ENCODE measurements around the gene CIAO3.
"Not testable (repeated sequence)": the region's sequence is repeated elsewhere in the genome, so short reads cannot be mapped to it uniquely, and the experiment has no call there.

The CIAO3 gene

DNA sequence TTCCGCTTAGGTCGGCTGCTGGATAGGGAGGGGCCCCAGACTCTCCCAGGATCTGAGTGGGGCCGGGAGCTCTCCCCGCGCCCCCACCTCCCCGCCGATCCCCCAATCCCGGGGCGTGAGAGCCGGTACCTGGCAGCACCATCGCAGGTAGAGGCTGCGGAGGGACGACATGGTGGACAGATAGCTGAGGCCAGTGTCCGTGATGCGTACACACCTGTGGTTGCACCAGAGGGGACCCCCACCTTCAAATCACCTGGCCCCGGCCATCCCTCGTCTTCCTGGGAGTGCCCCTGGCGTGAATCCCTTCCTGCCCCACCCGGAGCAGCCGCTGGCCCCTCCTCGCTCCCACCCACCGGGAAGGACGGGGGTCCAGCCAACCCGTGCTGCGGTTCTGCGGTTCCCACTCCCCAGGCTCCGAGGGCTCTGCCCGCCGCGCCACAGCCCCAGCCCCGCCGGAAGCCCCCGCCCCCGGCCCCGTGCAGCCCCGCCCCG lies 45.9 kb downstream of the CIAO3 start:
- no peak for DNase-seq (ENCODE audit: low read depth in 2 of 3, low spot score in 1 of 3)

DNA sequence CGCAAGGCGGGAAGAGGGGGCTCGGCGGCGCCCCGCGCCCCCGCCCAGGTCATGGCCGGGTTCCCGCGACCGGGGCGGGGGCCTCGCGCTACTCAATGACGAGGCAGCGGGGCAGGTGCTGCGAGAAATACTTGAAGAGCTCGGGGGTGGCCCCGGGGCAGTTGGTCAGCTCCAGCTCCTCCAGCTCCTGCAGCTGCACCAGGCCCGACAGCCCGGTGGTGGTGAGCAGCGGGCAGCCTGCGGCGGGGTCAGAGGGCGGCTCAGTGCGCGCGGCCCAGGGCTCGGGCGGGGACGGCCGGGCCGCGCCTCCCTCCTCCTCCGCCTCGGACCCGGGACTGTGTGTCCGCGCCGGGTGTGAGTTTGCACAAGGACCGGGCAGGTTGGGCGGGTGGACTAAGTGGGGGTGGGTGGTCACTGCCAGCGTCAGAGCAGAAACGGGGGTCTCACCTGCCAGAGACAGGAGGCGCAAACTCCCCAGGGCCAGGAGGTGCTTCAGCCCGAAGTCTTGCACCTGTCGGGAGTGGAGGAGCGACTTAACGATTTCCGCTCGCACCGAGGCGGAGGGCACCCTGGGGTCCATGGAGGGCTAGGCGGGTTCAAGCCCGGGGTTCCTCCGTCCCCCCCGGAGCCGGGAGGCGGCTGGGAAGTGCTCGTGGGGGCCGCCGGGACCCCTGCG lies 46.5 kb downstream of the CIAO3 start:
- no peak for DNase-seq (ENCODE audit: low read depth in 2 of 3, low spot score in 1 of 3)

DNA sequence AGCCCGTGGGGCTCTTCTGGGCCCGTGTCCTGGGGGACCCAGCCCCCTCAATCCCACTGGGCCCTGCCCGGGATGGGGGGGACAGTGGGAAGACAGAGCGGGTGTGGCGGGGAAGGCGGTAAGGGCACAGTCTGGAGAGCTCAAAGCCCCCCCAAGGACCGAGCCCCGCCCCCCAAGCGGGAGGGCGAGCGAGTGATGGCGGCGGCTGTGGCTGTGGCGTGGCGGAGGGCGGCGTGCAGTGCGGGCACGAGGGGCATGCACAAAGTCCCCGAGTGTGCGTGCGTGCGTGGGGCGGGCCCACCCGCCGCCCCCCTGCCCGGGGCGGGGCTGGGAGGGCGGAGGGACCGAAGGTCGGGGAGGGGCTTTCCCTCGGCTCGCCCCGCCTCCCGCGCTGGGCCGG lies 47.0 kb downstream of the CIAO3 start:
- DNase-seq (ENCODE audit: low read depth in 2 of 3, low spot score in 1 of 3): no peak

DNA sequence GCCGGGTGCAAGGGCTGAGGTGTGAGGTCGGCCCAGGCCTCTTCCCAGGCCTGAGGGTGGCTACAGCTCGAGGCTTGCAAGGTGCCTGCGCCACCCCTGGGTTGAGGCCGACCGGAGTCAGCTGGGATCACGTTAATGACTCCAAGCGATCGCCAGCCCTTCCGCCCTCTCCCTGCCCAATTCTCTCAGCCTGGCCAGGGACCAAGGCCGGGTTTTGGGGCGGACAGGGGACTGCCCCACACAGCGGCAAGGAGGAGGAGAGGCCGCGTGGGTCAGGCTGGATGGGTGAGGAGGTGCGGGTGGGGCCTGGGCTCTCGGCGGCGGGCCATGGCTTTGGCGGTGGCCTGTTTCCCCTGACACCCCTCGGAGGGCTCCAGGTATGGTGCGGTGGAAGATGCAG lies 47.4 kb downstream of the CIAO3 start:
- DNase-seq (ENCODE audit: low read depth in 2 of 3, low spot score in 1 of 3): no peak

DNA sequence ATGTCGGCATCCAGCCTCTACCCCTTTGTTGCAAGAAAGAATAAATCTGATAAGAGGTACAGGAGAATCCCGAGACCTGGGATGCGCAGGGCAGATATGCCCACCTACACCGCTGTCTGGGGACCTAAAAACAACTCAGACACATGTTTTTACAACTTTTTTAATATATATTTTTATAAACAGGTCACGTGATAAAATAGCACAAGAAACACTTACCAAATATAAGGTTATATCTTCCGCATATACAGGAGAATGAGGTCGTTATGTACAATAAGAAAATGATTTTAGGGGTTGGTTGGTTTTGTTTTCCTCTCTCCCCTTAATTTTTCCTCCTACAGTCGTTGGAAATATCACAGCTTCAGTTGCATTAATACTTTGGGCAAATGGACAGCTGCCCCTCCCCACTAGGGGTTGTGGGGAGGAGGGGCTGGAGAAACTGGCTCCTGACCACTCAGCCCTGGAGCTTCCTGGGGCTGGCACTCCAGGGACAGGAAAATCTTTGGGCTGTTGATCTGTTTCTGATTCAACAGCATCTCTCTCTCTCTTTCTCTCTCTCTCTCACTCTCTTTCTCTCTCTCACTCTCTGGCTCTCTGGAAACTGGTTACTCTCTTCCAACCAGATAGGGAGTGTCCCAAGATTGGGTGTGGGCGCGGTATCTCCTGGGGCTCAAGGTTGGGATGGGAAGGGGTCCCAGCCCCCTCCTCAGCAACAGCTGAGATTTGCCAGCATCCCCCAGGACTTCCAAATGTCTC lies 48.3 kb downstream of the CIAO3 start:
- DNase-seq (ENCODE audit: low read depth in 2 of 3, low spot score in 1 of 3): no peak

DNA sequence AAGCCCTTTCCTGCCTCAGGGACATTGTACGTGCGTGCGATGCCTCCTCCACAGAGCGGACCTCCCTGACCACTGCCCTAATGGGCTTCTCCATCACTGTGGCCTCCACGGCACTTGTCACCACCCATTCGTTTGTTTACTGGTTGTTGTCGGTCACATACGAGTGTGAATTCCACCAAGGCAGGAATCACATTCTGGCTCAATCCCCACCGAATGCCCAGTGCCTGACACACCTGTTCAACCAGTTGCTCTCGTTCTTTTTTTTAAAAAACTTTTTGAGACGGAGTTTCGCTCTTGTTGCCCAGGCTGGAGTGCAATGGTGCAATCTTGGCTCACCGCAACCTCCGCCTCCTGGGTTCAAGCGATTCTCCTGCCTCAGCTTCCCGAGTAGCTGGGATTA lies 49.6 kb downstream of the CIAO3 start:
- not testable (repeated sequence) for DNase-seq (ENCODE audit: low read depth in 2 of 3, low spot score in 1 of 3)

DNA sequence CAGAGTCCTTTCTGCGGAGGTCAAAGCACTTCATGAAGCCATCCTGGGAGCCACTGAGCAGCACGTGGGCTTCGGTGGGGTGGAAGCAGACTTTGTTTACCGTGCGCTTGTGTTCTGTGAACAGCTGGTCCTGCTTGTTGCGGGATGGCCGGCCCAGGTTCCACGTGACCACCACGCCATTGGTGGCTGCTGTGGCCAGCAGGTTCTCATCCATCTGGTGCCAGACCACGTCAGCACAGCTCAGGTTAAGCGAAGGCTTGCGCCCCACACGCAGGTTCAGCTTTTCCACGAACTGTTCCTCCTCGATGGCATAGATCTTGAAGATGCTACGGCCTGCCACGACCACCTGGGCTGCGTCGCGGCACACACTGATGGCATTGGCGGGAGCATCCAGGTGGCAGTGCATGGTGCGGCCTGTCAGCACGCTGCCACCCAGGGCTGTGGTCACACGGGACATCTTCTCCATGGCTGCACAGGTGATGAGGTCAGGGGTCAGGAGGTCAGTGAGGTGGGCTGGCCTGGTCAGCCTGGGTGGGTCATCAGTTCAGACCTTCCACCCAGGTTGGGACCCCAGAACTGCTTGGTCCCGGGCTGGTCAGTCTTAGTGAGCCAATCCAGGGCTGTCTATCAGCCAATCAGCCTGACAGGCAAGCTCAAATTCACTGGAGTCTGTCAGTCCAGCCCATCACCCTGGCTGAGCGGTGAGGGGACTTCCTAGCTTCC lies 51.5 kb downstream of the CIAO3 start:
- no peak for DNase-seq (ENCODE audit: low read depth in 2 of 3, low spot score in 1 of 3)

DNA sequence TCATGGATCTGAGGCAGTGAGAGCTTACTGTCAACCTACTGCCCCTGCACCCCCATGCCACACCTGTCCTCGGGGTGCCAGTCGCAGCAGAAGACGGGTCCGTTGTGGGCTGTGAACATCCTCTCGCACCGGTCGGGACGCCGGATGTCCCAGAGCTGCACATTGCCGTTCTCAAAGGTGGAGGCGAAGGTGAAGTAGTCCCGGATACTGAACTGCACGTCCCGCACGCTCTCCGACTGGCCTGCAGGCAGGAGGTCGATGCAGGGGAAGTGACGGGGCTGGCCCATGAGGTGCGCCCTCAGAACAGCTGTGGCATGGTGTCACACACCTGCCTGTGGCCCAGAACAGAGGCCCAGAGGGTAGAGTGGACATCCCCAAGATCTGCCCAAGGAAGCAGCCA lies 53.3 kb downstream of the CIAO3 start:
- DNase-seq (ENCODE audit: low read depth in 2 of 3, low spot score in 1 of 3): no peak

DNA sequence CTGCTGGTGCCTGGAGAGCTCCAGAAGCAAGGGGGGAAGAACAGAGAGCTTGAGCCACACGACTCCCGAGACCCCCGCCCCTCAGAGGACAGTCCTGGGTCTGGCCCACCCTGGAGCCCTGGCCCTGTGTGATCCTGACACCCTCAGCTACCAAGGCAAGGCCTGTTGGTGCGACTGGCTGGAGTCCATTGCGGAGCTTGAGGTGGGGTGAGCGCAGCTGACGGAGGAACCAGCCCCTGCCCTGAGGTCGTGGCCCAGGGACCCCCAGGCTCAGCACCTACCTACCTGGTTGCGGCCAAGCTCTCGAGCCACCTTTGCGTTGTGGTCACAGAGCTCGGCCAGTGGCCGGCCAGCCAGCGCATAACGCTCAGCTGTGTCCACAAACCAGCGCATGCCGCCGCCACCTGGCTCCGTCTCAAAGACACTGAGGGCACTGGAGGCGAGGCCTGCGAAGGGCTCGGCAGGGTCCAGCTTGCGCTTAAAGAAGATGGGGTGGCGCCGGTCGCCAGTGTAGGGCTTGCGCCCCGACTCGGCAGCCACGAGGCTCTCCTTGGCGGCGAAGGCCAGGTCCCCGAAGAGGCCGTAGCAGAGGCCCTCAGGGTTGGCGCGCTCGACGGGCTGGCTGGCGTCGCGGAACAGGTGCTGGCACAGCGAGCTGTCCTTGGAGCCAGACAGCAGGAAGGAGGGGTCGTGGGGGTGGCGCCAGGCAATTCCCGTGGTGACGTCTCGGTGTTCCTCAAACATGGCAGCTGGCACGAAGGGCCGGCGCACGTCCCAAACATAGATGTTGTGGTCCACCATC lies 54.1 kb downstream of the CIAO3 start:
- DNase-seq (ENCODE audit: low read depth in 2 of 3, low spot score in 1 of 3): no peak

DNA sequence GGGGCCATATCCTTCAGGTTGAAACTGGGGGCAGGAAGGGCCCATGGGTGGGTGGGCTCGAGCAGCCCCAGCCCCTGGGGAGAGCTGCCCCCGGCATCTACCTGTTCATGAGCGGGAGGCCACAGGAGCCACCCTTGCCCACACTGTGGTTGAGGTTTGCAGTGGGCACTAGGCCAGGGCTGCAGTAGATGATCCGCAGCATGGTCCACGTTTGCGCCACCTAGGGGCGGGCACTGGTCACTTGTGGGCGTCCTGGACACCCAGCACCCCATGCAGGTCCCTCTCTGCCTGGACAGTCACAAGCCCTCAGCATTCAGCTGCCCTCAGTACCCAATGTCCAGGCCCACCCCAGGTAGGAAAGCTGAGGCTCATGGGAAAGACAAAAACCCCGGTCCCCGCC lies 54.8 kb downstream of the CIAO3 start:
- no peak for DNase-seq (ENCODE audit: low read depth in 2 of 3, low spot score in 1 of 3)

DNA sequence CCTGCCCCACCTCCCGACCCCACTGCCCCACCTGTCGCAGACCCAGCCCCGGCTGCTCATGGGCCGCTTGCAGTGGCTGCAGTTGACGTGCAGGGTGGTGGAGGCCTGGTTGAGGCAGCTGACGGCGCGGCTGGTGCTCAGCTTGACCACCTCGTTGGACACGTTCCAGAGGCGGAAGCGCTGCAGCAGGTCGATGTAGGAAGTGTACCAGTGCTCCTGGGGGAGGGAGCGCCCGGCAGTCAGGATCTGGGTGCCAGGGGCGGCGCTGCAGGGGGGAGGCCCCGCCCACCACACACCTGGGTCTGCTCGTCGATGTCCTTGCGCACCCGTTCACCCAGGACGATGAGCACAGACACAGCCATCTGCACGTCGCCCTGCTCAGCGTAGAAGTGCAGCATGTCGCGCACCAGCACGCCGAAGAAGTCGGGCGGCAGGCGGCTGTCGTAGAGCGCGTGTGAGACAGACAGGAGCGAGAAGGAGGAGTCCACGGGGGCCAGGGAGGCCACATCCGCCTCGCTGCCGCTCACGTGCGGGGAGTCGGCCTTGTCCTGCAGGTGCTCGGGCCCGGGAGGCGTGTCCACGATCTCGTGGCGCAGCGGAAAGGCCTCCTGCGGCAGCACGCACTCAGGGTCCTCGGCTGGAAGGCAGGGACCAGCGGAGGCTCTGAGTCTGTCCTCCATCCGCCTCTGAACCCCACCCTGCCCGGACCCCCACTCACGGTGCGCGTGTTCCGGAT lies 55.7 kb downstream of the CIAO3 start:
- DNase-seq (ENCODE audit: low read depth in 2 of 3, low spot score in 1 of 3): no peak

DNA sequence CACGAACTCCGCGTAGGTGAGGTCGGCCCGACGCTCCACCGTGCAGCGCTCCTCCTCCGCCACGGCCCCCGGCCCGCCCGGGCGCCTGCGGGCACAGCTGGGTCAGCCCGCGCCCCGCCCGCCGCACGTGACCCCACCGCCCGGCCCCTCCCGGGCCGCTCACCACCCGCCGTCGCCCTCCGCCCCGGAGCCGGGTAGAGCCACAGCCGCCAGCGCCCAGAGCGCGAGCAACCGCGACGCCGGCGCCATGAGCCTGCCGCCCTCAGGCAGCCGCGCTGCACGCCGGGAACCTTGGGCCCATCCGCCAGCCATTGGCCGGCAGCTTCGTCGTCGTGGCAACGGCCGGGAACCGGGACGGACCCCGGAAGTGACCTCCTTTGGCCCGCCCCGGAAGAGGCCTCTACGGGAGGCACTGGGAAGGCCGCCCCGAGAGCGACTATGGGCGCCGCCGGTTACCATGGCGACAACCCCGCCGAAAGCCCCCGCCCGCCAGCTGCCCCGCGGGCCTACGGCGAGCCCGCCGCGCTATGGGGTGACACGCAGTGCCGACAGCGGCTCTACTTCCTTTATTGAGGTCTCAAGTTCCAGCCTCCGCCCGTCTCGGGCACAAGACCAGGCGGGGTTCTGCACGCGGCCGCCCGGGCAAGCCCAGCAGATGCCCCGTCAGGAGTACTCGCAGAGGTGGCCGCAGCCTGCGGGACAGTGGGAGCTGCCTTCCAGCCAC lies 56.6 kb downstream of the CIAO3 start, which contains the start of gene JMJD8:
Gene JMJD8 (minus strand): TSS at position 264 of the 724 bp plus-strand sequence. CDS start 15 bp downstream, at position 249.
- peak; percentile 93 to 98 (median 93) for DNase-seq (ENCODE audit: low read depth in 2 of 3, low spot score in 1 of 3)

DNA sequence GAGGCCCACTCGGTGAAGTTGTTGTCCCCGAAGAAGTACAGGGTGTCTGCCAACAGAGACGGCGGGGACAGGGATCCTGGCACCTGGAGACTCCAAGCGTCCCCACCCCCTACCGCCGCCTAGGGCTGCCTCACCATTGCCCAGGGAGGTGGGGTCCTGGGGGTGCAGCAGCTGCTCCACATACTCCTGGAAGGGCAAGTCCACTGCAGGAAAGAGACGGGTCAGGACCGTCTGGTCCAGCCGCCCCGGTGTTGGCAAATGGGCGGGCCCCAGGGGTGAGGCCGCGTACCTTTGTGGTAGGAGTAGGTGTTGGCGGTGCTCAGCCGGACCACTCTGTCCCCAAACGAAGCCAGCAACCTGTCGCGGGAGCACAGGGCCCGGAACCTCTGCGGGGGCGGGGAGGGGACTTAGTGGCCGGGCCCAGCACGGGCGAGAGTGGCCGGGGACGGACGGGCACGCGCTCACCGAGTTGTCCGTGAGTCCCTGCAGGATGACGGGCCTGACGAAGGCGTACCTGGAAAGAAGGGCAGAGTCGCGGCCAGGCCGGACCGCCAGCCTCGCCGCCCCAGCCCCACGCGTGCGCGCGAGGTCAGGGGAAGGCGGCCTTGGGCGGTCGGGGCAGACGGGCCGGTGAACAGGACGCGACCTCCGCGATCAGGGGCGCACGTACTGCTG lies 57.3 kb downstream of the CIAO3 start:
- DNase-seq (ENCODE audit: low read depth in 2 of 3, low spot score in 1 of 3): no peak

DNA sequence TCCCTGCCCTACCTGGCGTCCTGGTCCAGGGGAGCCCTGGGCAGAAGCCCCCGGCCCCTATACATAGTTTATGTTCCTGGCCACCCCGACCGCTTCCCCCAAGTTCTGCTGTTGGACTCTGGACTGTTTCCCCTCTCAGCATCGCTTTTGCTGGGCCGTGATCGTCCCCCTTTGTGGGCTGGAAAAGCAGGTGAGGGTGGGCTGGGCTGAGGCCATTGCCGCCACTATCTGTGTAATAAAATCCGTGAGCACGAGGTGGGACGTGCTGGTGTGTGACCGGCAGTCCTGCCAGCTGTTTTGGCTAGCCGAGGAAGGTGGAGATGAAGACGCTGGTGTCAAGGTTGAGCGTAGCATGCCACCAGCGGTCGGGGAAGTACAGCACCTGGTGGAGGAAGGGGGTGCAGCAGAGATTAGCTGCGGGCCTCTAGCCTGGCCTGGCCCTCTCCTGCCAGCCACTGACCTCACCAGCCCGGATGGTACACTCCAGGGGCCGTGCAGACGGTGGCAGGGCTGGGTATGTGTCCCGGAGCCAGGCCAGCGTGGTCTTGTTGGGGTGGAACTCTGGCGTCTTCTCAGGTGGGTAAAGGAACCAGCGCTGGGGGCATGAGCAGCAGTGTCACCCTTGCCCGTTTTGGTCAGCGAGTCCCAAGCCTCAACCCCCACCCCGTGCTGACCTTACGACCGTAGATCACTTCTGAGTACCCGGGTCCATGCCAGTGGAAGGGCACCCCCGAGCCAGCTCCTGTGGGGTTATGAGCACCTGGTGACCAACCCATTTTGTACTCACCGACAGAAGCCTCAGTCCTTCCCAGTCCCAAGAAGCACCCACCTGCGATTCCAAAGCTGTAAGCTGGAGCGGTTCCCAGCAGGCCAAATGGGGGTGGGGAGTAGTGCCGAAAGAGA lies 58.1 kb downstream of the CIAO3 start:
- DNase-seq (ENCODE audit: low read depth in 2 of 3, low spot score in 1 of 3): no peak

DNA sequence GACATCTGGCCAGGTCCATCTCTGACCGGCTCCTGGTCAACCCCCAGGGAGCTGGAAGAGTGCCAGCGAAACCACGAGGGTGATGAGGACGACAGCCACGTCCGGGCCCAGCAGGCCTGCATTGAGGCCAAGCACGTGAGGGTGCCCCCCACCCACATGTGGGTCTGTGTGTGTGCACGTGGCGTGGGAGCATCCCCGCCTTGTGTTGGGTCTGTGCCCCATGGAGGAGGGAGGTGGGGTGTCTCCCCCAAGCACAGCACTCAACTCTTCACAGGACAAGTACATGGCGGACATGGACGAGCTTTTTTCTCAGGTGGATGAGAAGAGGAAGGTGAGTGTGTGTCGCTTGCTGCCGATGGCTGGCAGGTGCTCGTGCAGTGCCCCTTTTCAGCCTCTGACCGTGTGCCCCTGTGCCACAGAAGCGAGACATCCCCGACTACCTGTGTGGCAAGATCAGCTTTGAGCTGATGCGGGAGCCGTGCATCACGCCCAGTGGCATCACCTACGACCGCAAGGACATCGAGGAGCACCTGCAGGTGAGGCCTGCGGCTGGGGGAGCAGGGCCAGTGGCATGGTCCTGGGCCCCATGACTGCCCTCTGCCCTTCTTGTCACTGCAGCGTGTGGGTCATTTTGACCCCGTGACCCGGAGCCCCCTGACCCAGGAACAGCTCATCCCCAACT lies 58.9 kb downstream of the CIAO3 start:
- DNase-seq (ENCODE audit: low read depth in 2 of 3, low spot score in 1 of 3): no peak

DNA sequence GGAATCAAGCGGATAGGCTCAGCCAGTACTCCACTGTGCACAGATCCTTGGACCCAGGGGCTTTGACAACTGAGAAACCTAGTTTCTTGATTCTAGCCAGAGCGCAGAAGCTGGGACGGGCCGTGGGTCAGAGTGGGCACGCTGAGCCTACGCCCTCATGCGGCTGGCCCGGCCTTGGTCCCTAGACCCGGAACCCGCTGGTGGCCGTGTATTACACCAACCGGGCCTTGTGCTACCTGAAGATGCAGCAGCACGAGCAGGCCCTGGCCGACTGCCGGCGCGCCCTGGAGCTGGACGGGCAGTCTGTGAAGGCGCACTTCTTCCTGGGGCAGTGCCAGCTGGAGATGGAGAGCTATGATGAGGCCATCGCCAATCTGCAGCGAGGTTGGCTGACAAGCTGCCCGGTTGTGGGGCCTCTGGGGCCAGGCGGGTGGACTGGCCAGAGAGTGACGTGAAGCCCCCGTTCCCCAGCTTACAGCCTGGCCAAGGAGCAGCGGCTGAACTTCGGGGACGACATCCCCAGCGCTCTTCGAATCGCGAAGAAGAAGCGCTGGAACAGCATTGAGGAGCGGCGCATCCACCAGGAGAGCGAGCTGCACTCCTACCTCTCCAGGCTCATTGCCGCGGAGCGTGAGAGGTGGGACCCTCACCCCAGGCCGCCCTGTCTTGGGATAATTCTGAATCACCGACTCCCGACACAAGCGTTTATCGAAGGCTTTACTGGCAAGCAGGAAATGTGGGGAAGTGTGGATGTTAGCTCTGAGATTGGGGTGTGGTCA lies 59.6 kb downstream of the CIAO3 start:
- no peak for DNase-seq (ENCODE audit: low read depth in 2 of 3, low spot score in 1 of 3)

DNA sequence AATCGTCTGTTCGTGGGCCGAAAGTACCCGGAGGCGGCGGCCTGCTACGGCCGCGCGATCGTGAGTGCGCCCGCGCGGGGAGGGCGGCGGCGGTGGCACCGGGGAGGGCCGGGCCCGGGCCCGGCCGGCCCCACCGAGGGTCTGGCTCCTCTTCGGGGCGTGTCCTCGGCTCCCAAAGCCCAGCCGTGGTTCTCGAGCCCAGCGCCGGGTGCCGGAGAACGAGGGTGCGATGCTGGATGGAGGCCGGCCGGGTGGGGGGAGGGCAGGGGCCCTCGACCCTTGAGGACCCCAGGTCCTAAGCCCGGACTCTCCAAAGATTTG lies 60.2 kb downstream of the CIAO3 start:
- DNase-seq (ENCODE audit: low read depth in 2 of 3, low spot score in 1 of 3): no peak
